ENCODE results near the gene EPN1.

DNA sequence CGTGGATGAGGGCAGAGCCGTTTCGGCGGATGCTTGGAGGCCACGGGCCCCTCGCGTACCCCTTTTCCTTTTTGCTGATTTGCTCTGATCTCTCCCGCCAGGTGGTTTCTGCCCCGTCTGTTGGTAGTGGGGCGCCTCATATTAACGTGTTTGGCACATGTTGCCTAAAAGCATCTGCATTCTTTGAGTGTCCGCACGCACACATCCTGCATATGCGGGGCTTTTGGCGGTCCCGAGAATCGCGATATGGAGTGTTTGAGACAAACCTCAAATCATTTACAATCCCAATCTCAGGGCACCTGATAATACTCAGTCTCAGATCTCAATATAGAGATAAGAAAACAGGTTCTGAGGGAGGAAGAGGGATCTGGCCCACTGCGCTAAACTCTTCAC, 19.4 kb upstream of the EPN1 start:
- TF ChIP-seq, protein P1, sequence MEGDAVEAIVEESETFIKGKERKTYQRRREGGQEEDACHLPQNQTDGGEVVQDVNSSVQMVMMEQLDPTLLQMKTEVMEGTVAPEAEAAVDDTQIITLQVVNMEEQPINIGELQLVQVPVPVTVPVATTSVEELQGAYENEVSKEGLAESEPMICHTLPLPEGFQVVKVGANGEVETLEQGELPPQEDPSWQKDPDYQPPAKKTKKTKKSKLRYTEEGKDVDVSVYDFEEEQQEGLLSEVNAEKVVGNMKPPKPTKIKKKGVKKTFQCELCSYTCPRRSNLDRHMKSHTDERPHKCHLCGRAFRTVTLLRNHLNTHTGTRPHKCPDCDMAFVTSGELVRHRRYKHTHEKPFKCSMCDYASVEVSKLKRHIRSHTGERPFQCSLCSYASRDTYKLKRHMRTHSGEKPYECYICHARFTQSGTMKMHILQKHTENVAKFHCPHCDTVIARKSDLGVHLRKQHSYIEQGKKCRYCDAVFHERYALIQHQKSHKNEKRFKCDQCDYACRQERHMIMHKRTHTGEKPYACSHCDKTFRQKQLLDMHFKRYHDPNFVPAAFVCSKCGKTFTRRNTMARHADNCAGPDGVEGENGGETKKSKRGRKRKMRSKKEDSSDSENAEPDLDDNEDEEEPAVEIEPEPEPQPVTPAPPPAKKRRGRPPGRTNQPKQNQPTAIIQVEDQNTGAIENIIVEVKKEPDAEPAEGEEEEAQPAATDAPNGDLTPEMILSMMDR (IDR thresholded peaks at IDR 0.05 in 4 of 5, conservative IDR thresholded peaks at IDR 0.05 in 1 of 5), result no peak
- TF ChIP-seq POLR2A (IDR thresholded peaks at IDR 0.05), result no peak

All from gastrocnemius medialis (tissue), 4 donors.